Ammon's horn (tissue), 1 donor: ENCODE results near the gene MVP.
"Not testable (repeated sequence)": the region's sequence is repeated elsewhere in the genome, so short reads cannot be mapped to it uniquely, and the experiment has no call there.

Experiments used
- DNase-seq: peaks from one replicate; pipeline ENCODE4 v3.0.0-alpha.2; 2016; ENCODE audit warnings: low spot score

Gene MVP

DNA sequence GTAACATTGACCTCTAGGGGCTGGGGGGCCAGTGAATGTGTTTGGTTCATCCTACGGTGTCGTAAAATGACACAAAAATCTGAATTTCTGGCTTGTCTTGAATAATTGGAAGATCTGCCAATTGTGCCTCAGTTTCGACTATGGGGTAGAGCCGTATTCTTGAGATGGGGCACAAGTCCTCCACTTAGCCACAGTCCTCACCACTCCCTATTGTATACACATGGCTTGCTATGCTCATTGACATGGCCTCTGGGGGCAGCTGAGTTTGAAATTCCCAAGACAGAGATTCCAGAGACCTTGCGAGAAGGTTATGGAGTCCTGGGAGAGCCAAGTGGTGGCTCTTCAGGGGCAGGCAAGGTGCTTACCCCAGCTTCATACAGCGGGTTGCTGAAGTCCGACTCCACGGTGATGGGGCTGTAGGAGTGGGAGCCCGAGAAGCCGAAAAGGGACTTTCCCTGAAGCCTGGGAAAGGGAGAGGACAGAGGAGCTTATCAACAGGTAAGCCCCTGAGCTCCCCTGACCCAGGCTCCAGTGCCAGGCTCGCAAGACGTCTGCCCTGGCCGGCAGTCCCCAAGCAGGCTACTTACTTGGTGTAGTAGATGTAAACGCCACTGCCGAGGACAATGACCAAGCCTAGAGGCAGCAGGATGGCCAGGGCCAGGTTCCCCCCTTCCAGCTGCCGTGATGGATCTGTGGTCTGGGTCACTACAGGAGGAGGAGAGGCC, 51.7 kb downstream of the MVP start:
- DNase-seq: no peak

DNA sequence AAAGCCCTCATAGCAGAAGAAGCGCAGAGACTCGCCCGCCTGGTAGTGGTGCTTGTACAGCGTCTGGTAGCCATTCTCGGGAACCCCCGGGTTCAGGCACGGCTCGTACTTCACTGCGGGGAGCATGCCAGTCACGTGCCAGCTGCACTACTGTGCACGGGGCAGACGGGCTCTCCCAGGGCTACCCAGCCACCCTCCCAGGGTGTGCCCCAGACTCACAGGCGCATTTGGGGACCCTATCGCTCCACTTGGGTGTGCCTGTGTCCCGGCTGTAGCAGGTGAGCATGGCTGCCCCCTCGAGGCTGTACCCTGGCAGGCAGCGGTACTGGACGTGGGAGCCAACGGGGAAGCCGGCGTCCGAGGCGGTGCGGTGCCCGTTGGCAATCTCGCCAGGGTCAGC, 53.1 kb downstream of the MVP start:
- no peak for DNase-seq

DNA sequence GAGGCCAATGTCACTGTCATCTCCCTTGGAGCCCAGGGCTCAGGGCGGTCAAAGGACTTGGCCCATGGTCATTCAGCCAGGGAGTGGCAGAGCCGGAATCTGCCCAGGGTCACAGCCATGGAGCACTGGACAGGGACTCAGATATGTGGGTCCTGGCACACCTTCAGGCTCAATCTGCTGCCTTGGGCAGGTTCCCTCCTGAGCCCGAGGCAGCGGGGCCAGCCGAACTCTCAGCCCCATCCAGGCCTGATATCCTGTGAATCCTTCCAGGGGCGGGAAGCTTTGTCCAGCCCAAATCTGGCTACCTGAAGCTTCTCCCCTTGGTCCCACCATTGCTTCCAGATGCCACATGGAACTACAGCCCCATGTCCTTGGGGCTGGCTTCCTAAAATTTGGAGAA, 54.9 kb downstream of the MVP start:
- DNase-seq: no peak

DNA sequence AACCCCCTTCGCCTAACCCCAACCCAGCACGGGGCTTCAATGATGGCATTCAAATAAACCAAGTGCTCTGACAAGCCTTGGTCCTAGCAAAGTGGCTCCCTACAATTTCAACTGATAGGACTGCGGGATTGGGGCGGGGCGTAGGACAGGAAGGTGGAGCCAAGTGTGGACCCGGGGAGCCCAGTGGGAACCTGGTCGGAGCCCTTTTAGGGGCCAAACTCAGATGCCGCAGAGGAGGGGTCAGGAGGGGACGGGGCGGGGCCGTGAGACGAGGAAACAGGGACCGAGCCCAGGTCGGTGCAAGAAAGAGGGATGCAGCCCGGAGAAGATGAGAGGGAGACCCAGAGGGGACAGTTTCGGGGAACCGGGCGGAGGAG, 55.9 kb downstream of the MVP start:
- no peak for DNase-seq

DNA sequence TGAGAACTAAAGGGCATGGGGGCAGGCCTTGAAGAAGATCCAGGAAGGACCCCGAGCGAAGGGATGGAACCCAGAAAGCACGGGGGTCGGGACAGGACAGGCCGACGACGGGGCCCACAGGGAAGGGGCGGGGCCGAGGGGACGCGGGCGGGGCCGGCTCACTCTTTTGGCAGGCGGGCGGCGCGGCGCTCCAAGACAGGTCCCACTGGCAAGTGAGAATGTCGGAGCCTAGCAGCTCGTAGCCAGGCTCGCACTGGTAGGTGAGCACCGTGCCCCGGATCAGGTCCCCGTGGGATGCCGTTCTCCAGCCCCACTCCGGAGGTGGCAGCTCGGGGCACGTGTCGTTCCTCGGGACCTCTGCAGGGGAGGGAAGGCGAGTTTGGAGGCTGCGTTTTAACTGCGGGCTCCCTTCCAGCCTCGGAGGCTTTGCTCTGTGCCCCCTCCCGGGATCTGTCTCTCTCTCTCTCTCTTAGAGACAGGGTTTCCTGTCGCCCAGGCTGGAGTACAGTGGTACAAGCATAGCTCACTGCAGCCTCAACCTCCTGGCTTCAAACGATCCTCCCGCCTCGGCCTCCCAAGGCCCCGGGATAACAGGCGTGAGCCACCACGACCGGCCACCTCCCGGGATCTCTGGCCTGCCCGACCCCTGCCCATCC, 56.5 kb downstream of the MVP start:
- DNase-seq: no peak

DNA sequence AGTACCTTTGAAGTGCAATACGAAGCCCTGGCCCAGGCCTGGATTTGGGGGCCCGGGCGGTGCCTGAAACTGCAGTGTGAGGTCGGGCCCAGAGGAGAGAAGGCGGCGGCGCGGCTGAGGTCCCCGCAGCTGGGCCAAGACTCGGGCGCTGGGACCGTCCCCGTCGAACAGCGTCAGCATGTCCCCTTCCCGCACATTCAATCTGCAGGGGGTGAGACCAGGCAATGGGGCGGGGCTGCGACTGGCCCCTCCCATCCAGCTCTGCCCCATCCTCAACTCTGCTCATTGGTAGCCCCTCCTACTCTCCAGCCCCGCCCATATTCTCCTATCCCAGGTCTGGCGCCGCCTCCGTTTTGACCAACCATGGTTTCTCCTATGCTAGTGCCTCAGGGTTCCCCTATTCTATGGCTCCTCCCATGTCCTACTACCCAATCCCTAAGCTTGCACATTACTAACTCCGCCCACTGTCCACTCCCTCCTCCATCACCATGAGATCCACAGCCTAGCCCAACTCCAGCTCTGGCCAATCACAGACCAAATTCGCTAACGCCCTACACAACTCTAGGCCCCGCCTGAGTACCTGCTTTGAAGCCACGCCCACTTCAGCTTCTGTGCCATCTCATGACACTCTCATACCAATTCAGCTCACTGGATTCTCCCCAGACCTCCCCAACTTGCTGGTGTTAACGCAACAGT, 57.2 kb downstream of the MVP start:
- DNase-seq: peak; percentile 37

DNA sequence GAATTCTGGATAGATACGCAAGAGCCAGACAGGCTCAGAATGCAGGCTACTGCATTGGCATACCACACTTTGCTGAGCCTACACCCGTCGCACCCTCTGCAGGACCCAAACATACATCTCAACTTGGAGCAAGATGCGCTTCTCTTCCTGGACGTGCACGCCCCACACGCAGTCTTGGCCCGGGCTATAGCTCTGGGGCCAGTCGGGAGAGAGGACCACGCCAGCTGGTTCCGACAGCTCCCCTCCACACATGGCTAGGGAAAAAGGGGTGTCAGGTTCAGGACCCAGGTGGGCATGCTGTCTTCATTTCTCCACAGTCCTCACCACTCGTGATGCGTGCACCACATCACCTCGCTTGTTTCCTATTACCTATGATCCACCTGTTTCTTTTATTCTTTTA, 57.9 kb downstream of the MVP start:
- no peak for DNase-seq

DNA sequence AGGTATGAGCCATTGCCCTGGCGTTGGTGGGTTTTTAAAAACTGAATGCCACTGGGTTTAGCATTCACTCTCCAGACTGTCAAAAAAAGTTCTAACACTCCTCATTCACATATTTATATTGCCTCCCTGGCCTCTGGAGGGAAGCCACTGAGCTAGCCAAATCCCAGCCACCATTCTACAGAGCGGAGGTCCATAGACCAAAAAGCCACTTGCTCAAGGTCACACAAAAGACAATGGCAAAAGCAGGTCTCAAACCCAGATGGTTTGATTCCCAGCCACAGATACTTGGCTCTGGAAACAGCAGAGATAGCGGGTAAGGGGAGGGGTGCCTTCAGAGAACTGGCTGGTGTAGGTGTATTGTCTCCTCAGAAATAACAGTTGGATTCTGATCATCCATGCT, 60.8 kb downstream of the MVP start:
- no peak for DNase-seq

DNA sequence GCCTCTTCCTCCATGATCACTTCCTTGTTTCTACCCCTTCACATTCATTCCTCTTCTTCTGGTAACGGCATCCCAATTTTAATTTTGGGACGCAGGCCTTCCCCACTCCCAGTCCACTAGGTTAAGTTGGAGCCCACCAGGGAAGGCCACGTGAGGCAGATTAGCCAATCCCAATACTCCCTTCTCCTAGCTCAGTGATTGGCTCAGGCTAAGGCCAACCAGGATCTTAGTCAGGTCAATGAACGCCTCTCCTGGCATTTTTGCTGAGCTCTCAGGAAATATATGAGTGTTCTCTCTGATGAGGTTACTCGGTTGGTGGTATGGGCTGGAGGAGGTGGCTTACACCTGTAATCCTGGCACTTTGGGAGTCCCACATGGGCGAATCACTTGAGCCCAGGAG, 63.7 kb downstream of the MVP start:
- no peak for DNase-seq

DNA sequence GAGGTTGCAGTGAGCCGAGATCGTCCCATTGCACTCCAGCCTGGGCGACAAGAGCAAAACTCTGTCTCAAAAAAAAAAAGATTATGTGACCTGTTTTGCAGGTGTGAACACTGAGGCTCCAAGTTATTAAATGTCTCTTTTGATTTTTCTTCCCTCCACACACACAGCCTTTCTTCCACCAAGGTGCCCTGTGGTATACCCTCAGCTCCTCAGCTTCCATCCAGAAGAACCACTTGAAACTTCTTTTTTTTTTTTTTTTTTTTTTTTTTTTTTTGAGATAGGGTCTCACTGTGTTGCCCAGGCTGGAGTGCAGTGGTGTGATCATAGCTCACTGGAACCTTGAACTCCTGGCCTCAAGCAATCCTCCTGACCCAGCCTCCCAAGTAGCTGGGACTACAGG, 69.1 kb downstream of the MVP start:
- DNase-seq: not testable (repeated sequence)

DNA sequence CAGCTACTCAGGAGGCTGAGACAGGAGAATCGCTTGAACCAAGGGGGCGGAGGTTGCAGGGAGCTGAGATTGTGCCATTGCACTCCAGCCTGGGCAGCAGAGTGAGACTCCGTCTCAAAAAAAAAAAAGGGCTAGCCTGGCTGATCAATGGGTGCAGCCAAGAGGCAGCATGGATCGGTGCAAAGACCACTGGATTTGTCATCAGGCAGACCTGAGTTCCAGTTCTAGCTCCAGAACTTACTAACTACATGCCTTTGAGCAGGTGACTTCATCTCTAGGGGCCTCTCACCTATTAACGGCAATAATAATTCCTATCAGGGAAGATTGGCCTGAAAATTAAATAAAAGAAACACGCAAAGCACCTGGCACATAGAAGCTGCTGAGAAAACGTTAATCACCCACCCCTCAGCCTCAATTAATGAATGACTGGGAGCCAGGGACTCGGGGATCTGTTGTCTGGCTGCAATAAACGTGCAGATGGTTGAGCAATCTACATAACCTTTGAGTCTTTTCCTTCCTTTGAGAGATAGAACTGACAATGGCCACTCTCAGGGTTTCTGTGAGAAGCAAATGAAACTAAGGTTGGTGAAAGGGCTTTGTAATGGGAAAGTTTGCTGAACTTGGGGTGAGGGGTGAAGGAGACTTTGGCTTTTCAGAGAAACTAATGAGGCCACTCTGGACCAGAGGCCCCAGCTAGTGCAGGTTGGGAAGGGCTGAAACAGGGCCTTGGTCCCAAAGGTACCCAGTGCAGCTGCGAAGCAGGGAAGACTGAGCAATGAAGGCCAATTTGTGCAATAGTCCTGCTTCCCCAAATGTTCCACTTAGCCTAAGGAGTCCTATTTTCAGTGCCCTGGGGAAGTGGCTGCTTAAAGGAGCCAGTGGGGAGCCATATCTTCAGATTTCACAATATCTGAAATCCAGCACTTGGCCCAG, 71.5 kb downstream of the MVP start:
- DNase-seq: no peak

DNA sequence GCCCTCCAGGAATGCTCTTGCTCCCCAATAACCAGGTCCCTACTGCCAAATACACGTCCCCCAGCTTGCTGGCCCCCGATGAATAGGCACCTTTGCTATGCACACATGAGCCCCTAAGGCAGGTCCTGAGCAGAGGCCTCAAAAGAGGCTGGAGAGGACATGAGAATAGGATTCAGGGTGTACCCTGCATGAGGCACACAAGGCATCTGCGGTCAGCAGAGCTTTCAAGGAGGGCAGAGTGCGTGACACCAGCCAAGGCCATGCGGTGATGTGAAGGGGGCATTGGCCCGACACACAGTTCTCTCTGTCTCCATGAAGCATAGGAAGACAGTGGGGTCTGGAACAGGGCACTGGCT, 72.2 kb downstream of the MVP start:
- no peak for DNase-seq

DNA sequence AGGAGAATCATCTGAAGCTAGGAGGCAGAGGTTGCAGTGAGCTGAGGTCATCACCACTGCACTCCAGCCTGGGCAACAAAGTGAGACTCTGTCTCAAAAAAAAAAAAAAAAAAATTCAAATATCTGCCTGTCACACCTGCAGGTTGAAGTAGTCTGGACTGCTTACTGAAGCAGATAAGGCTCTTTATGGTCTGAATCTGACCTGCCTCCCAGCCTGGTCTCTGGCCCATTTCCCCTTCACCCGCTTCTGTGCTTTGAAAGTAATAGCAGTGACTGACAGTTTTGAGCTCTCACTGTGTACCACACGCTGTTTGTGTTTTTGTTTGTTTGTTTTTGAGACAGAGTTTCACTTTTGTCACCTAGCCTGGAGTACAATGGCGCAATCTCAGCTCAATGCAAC, 73.3 kb downstream of the MVP start:
- DNase-seq: no peak

DNA sequence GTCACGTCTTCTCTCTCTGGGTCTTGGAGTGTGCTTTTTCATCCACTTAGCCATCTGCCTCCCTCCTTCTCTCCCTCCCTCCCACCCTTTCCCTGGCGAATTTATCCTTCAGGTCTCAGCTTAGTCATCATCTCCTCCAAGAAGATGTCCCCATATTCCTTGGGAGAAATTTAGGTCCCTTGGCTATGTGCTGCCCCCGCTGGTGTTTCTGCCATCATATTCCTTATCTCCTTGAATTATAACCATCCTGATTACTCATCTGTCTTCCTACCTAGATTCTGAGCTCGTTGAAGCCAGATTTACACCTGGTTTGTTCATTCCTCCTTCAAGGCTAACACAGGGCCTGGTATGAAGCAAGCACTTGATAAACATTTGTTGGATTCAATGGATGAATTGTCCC, 74.1 kb downstream of the MVP start:
- DNase-seq: no peak

DNA sequence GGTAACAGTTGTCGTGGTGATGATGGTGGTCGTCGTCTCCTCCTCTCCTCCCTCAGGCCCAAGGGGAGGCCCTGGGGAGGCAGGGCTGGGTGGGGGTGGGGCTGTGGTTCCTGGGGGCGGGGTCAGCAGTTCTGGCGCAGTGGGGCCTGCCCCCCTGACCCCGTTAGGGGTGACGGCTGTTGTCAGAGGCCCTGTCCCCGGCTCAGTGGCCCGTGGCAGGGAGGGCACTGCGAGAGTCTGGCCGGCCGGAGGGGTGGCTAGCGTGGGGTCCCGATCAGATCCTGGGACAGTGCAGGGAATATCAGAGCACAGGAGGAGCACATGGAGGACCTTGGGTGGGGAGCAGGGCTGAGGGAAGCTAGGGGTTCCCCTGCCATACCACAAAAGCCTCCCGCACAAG, 76.6 kb downstream of the MVP start:
- no peak for DNase-seq

DNA sequence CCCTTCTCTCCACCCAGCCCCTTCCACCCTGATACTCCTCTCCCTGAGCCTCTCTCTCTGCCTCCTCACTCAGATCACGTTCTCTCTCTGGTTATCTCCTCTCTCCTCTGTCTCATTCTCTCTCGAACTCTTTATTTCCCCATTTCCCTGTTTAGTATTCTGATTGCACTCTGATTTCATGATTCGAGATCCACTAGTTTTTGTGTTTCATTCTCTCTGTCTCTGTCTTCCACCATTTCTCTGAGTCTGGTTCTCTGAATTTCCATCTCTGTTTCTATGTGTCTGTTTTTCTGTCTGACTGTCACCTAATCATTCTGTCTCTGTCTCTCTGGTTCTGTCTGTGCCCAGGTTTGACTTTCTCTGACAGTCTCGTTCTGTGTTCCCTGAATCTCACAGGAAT, 77.1 kb downstream of the MVP start:
- no peak for DNase-seq
